Keratinocyte (primary cell): Measurements from ENCODE around the gene MGAT4A. TPM values are rescaled to one million over a fixed set of nuclear protein-coding genes. Genes with fewer than 3 reads are reported as not detected.

ENCODE experiments used
- DNase-seq: peaks from one replicate; pipeline ENCODE4 v3.0.0-alpha.2; 2011; ENCODE audit warnings: low read depth, missing footprints, low spot score
- FAIRE-seq: peaks from 2 replicates; lab custom pipeline; 2011; peaks lifted over from hg19 to GRCh38; lab: Jason Lieb, UNC
- H2AFZ ChIP-seq: 2 replicates; pipeline ENCODE4 v1.6.0; 2012; ENCODE audit warnings: low read length, control low read depth, inconsistent platforms; ENCODE audit not compliant: control insufficient read depth
- H3K27ac ChIP-seq: 2 replicates; pipeline ENCODE4 v1.5.1; 2011; ENCODE audit warnings: low read length; ENCODE audit not compliant: control insufficient read depth, insufficient read depth
- H3K27me3 ChIP-seq: 3 replicates; pipeline ENCODE4 v1.6.0; 2011; ENCODE audit warnings: low read length; ENCODE audit not compliant: control insufficient read depth, insufficient read depth; ENCODE audit errors: extremely low read depth
- H3K36me3 ChIP-seq, 2 experiments: 2 replicates in 1 of 2; 3 replicates in 1 of 2; pipeline ENCODE4 v1.5.1; 2011; ENCODE audit warnings: low read length in 2 of 2, mild to moderate bottlenecking in 1 of 2; ENCODE audit not compliant: control insufficient read depth in 2 of 2, insufficient read depth in 2 of 2; ENCODE audit errors: extremely low read depth in 1 of 2
- H3K4me1 ChIP-seq: 3 replicates; pipeline ENCODE4 v1.5.1; 2011; ENCODE audit warnings: low read length; ENCODE audit not compliant: control insufficient read depth, insufficient read depth; ENCODE audit errors: extremely low read depth
- H3K4me2 ChIP-seq: 3 replicates; pipeline ENCODE4 v1.6.0; 2011; ENCODE audit warnings: low read depth, low read length; ENCODE audit not compliant: control insufficient read depth, insufficient read depth; ENCODE audit errors: extremely low read depth
- H3K4me3 ChIP-seq, 3 experiments: fragments of 200-600 bp in 1 of 3; sonication (generic) in 1 of 3; 2 replicates in 2 of 3; 3 replicates in 1 of 3; pipeline ENCODE4 v1.5.1; 2011 to 2016; ENCODE audit warnings: low read length in 3 of 3, mild to moderate bottlenecking in 3 of 3, control low read depth in 2 of 3, inconsistent platforms in 1 of 3, low read depth in 1 of 3, mixed read lengths in 1 of 3, mixed run types in 1 of 3, moderate library complexity in 1 of 3; ENCODE audit not compliant: control insufficient read depth in 2 of 3, insufficient read depth in 2 of 3; ENCODE audit errors: extremely low read depth in 1 of 3
- H3K79me2 ChIP-seq: 2 replicates; pipeline ENCODE4 v1.6.0; 2012; ENCODE audit warnings: low read length; ENCODE audit not compliant: control insufficient read depth, insufficient read depth
- H3K9ac ChIP-seq: 3 replicates; pipeline ENCODE4 v1.6.0; 2011; ENCODE audit warnings: low read length; ENCODE audit not compliant: control insufficient read depth, insufficient read depth; ENCODE audit errors: extremely low read depth
- H3K9me1 ChIP-seq: 3 replicates; pipeline ENCODE4 v1.6.0; 2011; ENCODE audit warnings: low read length; ENCODE audit not compliant: control insufficient read depth, insufficient read depth; ENCODE audit errors: extremely low read depth
- H3K9me3 ChIP-seq: 2 replicates; pipeline ENCODE4 v1.5.1; 2012; ENCODE audit warnings: low read depth, low read length; ENCODE audit not compliant: control insufficient read depth
- H4K20me1 ChIP-seq: 3 replicates; pipeline ENCODE4 v1.6.0; 2011; ENCODE audit warnings: low read length; ENCODE audit not compliant: control insufficient read depth, insufficient read depth; ENCODE audit errors: extremely low read depth
- EZH2 ChIP-seq: IDR thresholded peaks from one replicate; pipeline ENCODE4 v1.6.1; 2012; ENCODE audit warnings: inconsistent platforms, mild to moderate bottlenecking, low read length, moderate library complexity
- dilution Hi-C: fragments of 300-500 bp; cut with MboI; formaldehyde crosslinking; loops from one replicate; pipeline ENCODE4 v1.7.0; 2020; ENCODE audit warnings: low sequenced_read_pairs; ENCODE audit not compliant: extremely low pct_ligation_motif_present
- polyA plus RNA-seq, 5 experiments: library from polyadenylated mRNA; depleted of rRNA in 3 of 5; stranded (reverse) in 3 of 5; stranded (forward) in 1 of 5; unstranded in 1 of 5; fragments of >200 nt; gene quantifications; 1 replicate in 1 of 5; 2 replicates in 3 of 5; 3 replicates in 1 of 5; pipeline versions ENCODE4 v1.2.1 to v1.2.3, GENCODE V29; 2011 to 2012; ENCODE audit warnings: missing spikeins in 2 of 5, low read depth in 1 of 5, low replicate concordance in 1 of 5
- TF ChIP-seq, protein P1 (sequence below), 3 experiments: IDR thresholded peaks in 1 of 3; conservative IDR thresholded peaks in 1 of 3; optimal IDR thresholded peaks in 1 of 3; 2 replicates in 2 of 3; 3 replicates in 1 of 3; pipeline versions ENCODE3 to v1.5.1; 2011; ENCODE audit warnings: low read length in 3 of 3, mild to moderate bottlenecking in 3 of 3, moderate library complexity in 2 of 3, control low read depth in 1 of 3, inconsistent platforms in 1 of 3; ENCODE audit not compliant: insufficient read depth in 2 of 3; ENCODE audit errors: extremely low read depth in 1 of 3

Gene MGAT4A
- polyA plus RNA-seq, 1 donor (not counting 4 experiments of a cell fraction or from before 2014, with no cell fraction given) = 0.81 TPM

- DNase-seq = no peak
- no peaks in the 10 kb centered on the region for H3K9me3 ChIP-seq
- dilution Hi-C loops = no loop called here
- H3K9me1 ChIP-seq = no peaks in the 10 kb centered on the region
- no peaks in the 10 kb centered on the region for H3K36me3 ChIP-seq
- H3K9ac ChIP-seq = no peak overlapping the region
- H3K4me2 ChIP-seq = no peak overlapping the region
- H2AFZ ChIP-seq = no peak overlapping the region
- no peaks in the 10 kb centered on the region for H3K79me2 ChIP-seq
- no peak overlapping the region for H3K4me3 ChIP-seq
- TF ChIP-seq, protein P1, sequence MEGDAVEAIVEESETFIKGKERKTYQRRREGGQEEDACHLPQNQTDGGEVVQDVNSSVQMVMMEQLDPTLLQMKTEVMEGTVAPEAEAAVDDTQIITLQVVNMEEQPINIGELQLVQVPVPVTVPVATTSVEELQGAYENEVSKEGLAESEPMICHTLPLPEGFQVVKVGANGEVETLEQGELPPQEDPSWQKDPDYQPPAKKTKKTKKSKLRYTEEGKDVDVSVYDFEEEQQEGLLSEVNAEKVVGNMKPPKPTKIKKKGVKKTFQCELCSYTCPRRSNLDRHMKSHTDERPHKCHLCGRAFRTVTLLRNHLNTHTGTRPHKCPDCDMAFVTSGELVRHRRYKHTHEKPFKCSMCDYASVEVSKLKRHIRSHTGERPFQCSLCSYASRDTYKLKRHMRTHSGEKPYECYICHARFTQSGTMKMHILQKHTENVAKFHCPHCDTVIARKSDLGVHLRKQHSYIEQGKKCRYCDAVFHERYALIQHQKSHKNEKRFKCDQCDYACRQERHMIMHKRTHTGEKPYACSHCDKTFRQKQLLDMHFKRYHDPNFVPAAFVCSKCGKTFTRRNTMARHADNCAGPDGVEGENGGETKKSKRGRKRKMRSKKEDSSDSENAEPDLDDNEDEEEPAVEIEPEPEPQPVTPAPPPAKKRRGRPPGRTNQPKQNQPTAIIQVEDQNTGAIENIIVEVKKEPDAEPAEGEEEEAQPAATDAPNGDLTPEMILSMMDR (optimal IDR thresholded peaks at IDR 0.05 in 1 of 3, IDR thresholded peaks at IDR 0.05 in 1 of 3, conservative IDR thresholded peaks at IDR 0.05 in 1 of 3; ENCODE audit: extremely low read depth in 1 of 3, insufficient read depth in 2 of 3, low read length in 3 of 3) = no peak
- no peak for TF ChIP-seq EZH2
- no peaks in the 10 kb centered on the region for H4K20me1 ChIP-seq
- no peaks in the 10 kb centered on the region for H3K27me3 ChIP-seq
- FAIRE-seq = no peak
- H3K27ac ChIP-seq = no peak overlapping the region
- no peaks in the 10 kb centered on the region for H3K4me1 ChIP-seq
These were observed 37.6 kb upstream of the MGAT4A start for GRCh38 chr2:98768384-98769113.

- no peak overlapping the region for H3K4me3 ChIP-seq
- H3K9me3 ChIP-seq = no peaks in the 10 kb centered on the region
- no peak for FAIRE-seq
- H2AFZ ChIP-seq = no peak overlapping the region
- no peaks in the 10 kb centered on the region for H3K36me3 ChIP-seq
- no peaks in the 10 kb centered on the region for H4K20me1 ChIP-seq
- dilution Hi-C loops = no loop called here
- H3K9ac ChIP-seq = no peak overlapping the region
- H3K9me1 ChIP-seq = no peaks in the 10 kb centered on the region
- H3K27me3 ChIP-seq = no peaks in the 10 kb centered on the region
- no peak overlapping the region for H3K4me2 ChIP-seq
- no peak for DNase-seq
- no peak for TF ChIP-seq EZH2
- TF ChIP-seq, protein P1 (optimal IDR thresholded peaks at IDR 0.05 in 1 of 3, IDR thresholded peaks at IDR 0.05 in 1 of 3, conservative IDR thresholded peaks at IDR 0.05 in 1 of 3; ENCODE audit: extremely low read depth in 1 of 3, insufficient read depth in 2 of 3, low read length in 3 of 3) = no peak
- H3K79me2 ChIP-seq = no peaks in the 10 kb centered on the region
- H3K4me1 ChIP-seq = peaks cover 2% of the 10 kb centered on the region
- no peak overlapping the region for H3K27ac ChIP-seq
These were observed 33.6 kb upstream of the MGAT4A start for GRCh38 chr2:98764499-98764898.
